HepG2 (cell line): Measurements from ENCODE around the gene MAP2K5. TPM values are rescaled to one million over a fixed set of nuclear protein-coding genes. Genes with fewer than 3 reads are reported as not detected.

Source experiments
- ATM ChIP-seq: fragments of 450-650 bp; IDR thresholded peaks from 2 replicates; pipeline ENCODE4 v1.7.1; 2017; ENCODE audit warnings: mild to moderate bottlenecking, borderline replicate concordance
- DNMT1 ChIP-seq: sonication (generic); formaldehyde crosslinking; IDR thresholded peaks from 2 replicates; pipeline ENCODE4 v1.5.1; 2020; ENCODE audit warnings: mild to moderate bottlenecking, missing genetic modification reagents
- FOSL1 ChIP-seq: sonication (generic); formaldehyde crosslinking; IDR thresholded peaks from 2 replicates; pipeline ENCODE4 v1.9.0; 2021; ENCODE audit warnings: missing genetic modification reagents, borderline replicate concordance
- GTF3A ChIP-seq: sonication (generic); formaldehyde crosslinking; conservative IDR thresholded peaks from 2 replicates; pipeline ENCODE4 v1.4.0; 2020; ENCODE audit warnings: mild to moderate bottlenecking, missing genetic modification reagents
- HOXD1 ChIP-seq: sonication (generic); formaldehyde crosslinking; IDR thresholded peaks from 2 replicates; pipeline ENCODE4 v1.5.0; 2020; ENCODE audit warnings: missing genetic modification reagents
- KDM2A ChIP-seq: sonication (generic); formaldehyde crosslinking; IDR thresholded peaks from 2 replicates; pipeline ENCODE4 v1.4.0; 2020; ENCODE audit warnings: low read depth, missing genetic modification reagents, borderline replicate concordance
- NBN ChIP-seq: fragments of 450-650 bp; conservative IDR thresholded peaks from 2 replicates; pipeline ENCODE4 v1.6.1; 2017
- NFE2L2 ChIP-seq: fragments of 150-350 bp; IDR thresholded peaks from 2 replicates; pipeline ENCODE4 v1.6.1; 2014; ENCODE audit warnings: low read length
- NPAS2 ChIP-seq: sonication (generic); formaldehyde crosslinking; IDR thresholded peaks from 2 replicates; pipeline ENCODE4 v1.8.0; 2022; ENCODE audit warnings: mild to moderate bottlenecking, missing genetic modification reagents, borderline replicate concordance
- PHF5A ChIP-seq: IDR thresholded peaks from one replicate; pipeline ENCODE4 v1.6.1; 2018; ENCODE audit warnings: low read depth, missing genetic modification reagents; ENCODE audit not compliant: unreplicated experiment
- RELA ChIP-seq: sonication (generic); formaldehyde crosslinking; IDR thresholded peaks from 2 replicates; pipeline ENCODE4 v1.4.0; 2020; ENCODE audit warnings: missing genetic modification reagents
- TARDBP ChIP-seq: sonication (generic); formaldehyde crosslinking; IDR thresholded peaks from 2 replicates; pipeline ENCODE4 v1.8.0; 2022; ENCODE audit warnings: mild to moderate bottlenecking, missing genetic modification reagents
- XRCC5 ChIP-seq: fragments of 200-400 bp; formaldehyde crosslinking; optimal IDR thresholded peaks from 2 replicates; pipeline ENCODE3; 2017; ENCODE audit warnings: mild to moderate bottlenecking, low read length
- ZNF317 ChIP-seq: sonication (generic); formaldehyde crosslinking; IDR thresholded peaks from 2 replicates; pipeline ENCODE4 v1.5.0; 2020; ENCODE audit warnings: mild to moderate bottlenecking, missing genetic modification reagents
- ZNF354B ChIP-seq: sonication (generic); formaldehyde crosslinking; IDR thresholded peaks from 2 replicates; pipeline ENCODE4 v1.8.0; 2022; ENCODE audit warnings: mild to moderate bottlenecking, missing genetic modification reagents
- ZNF484 ChIP-seq: sonication (generic); formaldehyde crosslinking; IDR thresholded peaks from 2 replicates; pipeline ENCODE4 v1.5.1; 2020; ENCODE audit warnings: mild to moderate bottlenecking, low read depth, missing genetic modification reagents, borderline replicate concordance
- ZNF557 ChIP-seq: sonication (generic); formaldehyde crosslinking; IDR thresholded peaks from 2 replicates; pipeline ENCODE4 v1.4.0; 2020; ENCODE audit warnings: missing genetic modification reagents
- ZNF615 ChIP-seq: sonication (generic); formaldehyde crosslinking; IDR thresholded peaks from 2 replicates; pipeline ENCODE4 v1.5.0; 2020; ENCODE audit warnings: mild to moderate bottlenecking, missing genetic modification reagents, borderline replicate concordance
- ZNF788 ChIP-seq: sonication (generic); formaldehyde crosslinking; IDR thresholded peaks from 2 replicates; pipeline ENCODE4 v1.5.0; 2020; ENCODE audit warnings: mild to moderate bottlenecking, missing genetic modification reagents, borderline replicate concordance
- ZNF792 ChIP-seq: IDR thresholded peaks from 2 replicates; pipeline ENCODE4 v1.6.1; 2016
- ZNF878 ChIP-seq: sonication (generic); formaldehyde crosslinking; IDR thresholded peaks from 2 replicates; pipeline ENCODE4 v1.8.1; 2023; ENCODE audit warnings: mild to moderate bottlenecking, missing genetic modification reagents, moderate library complexity
- ZSCAN20 ChIP-seq: sonication (generic); formaldehyde crosslinking; IDR thresholded peaks from 2 replicates; pipeline ENCODE4 v1.4.0; 2020; ENCODE audit warnings: missing genetic modification reagents, mild to moderate bottlenecking, borderline replicate concordance
- polyA plus RNA-seq, 8 experiments: library from polyadenylated mRNA; depleted of rRNA in 3 of 8; stranded (reverse) in 7 of 8; unstranded in 1 of 8; fragments of >200 nt; fragmentation: Illumina TruSeq in 4 of 8; extraction: Trizol in 4 of 8; gene quantifications; 2 replicates each; pipeline versions ENCODE4 v1.2.1 to v1.2.3, GENCODE V29; 2011 to 2016; ENCODE audit warnings: low read depth in 4 of 8, missing spikeins in 1 of 8, mixed read lengths in 1 of 8; ENCODE audit not compliant: insufficient read depth in 1 of 8
- total RNA-seq, 5 experiments: library from RNA; depleted of rRNA; stranded (reverse); fragments of >200 nt; fragmentation: Illumina TruSeq; extraction: Trizol; gene quantifications; 2 replicates each; pipeline ENCODE4 v1.2.3, GENCODE V29; 2016; ENCODE audit warnings: low read depth in 1 of 5
- TF ChIP-seq, protein P1 (sequence below): fragments of 450-650 bp; IDR thresholded peaks from 2 replicates; pipeline ENCODE4 v1.6.1; 2016
- TF ChIP-seq, protein P2 (sequence below): sonication (generic); formaldehyde crosslinking; IDR thresholded peaks from 2 replicates; pipeline ENCODE4 v1.5.0; 2020; ENCODE audit warnings: mild to moderate bottlenecking, missing genetic modification reagents, moderate library complexity
- TF ChIP-seq, protein P3 (sequence below): IDR thresholded peaks from 2 replicates; pipeline ENCODE4 v1.6.1; 2016; ENCODE audit warnings: missing compliant biosample characterization, missing genetic modification reagents, borderline replicate concordance
- TF ChIP-seq, protein P4 (sequence below): sonication (generic); formaldehyde crosslinking; IDR thresholded peaks from 2 replicates; pipeline ENCODE4 v1.4.0; 2020; ENCODE audit warnings: mild to moderate bottlenecking, missing genetic modification reagents

Gene MAP2K5
- total and polyA plus RNA-seq, 2 of the 13 experiments (the other 11 are each of a cell fraction or from before 2014, with no cell fraction given): 4.0 to 4.3 TPM

DNA sequence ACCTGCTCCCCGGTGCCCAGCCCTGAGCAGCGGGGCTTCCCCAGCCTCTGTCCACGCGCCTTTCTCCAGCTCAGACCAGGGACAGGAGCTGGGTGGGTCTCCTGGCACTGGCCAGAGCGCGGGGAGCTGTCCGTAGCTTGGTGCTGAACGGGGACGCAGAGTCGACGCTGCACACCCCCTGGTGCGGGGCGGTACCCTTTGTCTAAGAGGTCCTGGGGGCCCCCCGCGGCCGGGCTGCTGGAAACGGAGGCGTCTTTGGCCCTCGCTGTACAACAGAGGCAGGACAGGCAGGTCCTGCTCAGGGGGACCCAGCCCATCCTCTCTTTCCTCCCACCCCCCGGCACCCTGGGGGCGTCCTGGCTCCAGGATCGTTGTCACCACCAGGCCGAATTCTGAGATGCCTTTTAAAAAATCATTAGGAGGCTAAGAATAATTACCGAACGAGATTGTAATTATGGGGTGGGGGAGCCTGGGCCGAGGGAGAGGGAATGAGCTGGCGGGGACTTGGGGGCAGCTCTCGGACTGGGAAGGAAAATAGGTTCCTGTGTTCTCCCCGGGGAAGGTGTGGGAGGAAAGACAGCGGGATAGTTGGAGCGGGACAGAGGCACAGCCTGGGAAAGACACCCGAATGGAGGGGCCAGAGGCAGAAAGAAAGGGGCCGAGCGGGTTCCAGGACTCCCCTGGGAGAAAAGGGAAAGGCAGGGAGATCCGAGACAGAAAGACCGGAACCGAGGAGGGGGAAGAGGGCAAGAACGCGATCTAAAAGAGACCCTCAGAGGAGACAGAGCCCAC is 278.7 kb downstream of the MAP2K5 start (continued):
- TF ChIP-seq PHF5A (no peak), ZNF317 (CRISPR knock-in tag) (0 out of 2 replicates have a peak, but pooled peaks have one; percentile 29), KDM2A (CRISPR knock-in tag) (peak; percentile 68; the same call in 1 of the 2 replicates), ZNF354B (CRISPR knock-in tag) (no peak), XRCC5 (peak; percentile 38), HOXD1 (CRISPR knock-in tag) (peak; percentile 33; the same call in 1 of the 2 replicates), ZNF484 (CRISPR knock-in tag) (no peak), ZNF878 (CRISPR knock-in tag) (no peak), ZNF615 (no peak), NFE2L2 (no peak), TARDBP (CRISPR knock-in tag) (no peak), ZNF788 (CRISPR knock-in tag) (no peak), ZSCAN20 (peak; percentile 66; the same call in 1 of the 2 replicates), NBN (no peak), RELA (CRISPR knock-in tag) (no peak), FOSL1 (CRISPR knock-in tag) (0 out of 2 replicates have a peak, but pooled peaks have one; percentile 27), GTF3A (no peak), NPAS2 (CRISPR knock-in tag) (no peak), DNMT1 (no peak), ATM (no peak), ZNF792 (0 out of 2 replicates have a peak, but pooled peaks have one; percentile 39), ZNF557 (CRISPR knock-in tag) (0 out of 2 replicates have a peak, but pooled peaks have one; percentile 19)
- TF ChIP-seq, protein P1, sequence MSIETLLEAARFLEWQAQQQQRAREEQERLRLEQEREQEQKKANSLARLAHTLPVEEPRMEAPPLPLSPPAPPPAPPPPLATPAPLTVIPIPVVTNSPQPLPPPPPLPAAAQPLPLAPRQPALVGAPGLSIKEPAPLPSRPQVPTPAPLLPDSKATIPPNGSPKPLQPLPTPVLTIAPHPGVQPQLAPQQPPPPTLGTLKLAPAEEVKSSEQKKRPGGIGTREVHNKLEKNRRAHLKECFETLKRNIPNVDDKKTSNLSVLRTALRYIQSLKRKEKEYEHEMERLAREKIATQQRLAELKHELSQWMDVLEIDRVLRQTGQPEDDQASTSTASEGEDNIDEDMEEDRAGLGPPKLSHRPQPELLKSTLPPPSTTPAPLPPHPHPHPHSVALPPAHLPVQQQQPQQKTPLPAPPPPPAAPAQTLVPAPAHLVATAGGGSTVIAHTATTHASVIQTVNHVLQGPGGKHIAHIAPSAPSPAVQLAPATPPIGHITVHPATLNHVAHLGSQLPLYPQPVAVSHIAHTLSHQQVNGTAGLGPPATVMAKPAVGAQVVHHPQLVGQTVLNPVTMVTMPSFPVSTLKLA: no peak
- TF ChIP-seq, protein P2, sequence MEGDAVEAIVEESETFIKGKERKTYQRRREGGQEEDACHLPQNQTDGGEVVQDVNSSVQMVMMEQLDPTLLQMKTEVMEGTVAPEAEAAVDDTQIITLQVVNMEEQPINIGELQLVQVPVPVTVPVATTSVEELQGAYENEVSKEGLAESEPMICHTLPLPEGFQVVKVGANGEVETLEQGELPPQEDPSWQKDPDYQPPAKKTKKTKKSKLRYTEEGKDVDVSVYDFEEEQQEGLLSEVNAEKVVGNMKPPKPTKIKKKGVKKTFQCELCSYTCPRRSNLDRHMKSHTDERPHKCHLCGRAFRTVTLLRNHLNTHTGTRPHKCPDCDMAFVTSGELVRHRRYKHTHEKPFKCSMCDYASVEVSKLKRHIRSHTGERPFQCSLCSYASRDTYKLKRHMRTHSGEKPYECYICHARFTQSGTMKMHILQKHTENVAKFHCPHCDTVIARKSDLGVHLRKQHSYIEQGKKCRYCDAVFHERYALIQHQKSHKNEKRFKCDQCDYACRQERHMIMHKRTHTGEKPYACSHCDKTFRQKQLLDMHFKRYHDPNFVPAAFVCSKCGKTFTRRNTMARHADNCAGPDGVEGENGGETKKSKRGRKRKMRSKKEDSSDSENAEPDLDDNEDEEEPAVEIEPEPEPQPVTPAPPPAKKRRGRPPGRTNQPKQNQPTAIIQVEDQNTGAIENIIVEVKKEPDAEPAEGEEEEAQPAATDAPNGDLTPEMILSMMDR (CRISPR knock-in tag): no peak
- TF ChIP-seq, protein P3, sequence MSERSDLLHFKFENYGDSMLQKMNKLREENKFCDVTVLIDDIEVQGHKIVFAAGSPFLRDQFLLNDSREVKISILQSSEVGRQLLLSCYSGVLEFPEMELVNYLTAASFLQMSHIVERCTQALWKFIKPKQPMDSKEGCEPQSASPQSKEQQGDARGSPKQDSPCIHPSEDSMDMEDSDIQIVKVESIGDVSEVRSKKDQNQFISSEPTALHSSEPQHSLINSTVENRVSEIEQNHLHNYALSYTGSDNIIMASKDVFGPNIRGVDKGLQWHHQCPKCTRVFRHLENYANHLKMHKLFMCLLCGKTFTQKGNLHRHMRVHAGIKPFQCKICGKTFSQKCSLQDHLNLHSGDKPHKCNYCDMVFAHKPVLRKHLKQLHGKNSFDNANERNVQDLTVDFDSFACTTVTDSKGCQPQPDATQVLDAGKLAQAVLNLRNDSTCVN: peak; percentile 66; the same call in 1 of the 2 replicates
- TF ChIP-seq, protein P4, sequence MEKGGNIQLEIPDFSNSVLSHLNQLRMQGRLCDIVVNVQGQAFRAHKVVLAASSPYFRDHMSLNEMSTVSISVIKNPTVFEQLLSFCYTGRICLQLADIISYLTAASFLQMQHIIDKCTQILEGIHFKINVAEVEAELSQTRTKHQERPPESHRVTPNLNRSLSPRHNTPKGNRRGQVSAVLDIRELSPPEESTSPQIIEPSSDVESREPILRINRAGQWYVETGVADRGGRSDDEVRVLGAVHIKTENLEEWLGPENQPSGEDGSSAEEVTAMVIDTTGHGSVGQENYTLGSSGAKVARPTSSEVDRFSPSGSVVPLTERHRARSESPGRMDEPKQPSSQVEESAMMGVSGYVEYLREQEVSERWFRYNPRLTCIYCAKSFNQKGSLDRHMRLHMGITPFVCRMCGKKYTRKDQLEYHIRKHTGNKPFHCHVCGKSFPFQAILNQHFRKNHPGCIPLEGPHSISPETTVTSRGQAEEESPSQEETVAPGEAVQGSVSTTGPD: no peak
